K562 (cell line): ENCODE results near the gene NUTM1. TPM values are rescaled to one million over a fixed set of nuclear protein-coding genes. Genes with fewer than 3 reads are reported as not detected.
A peak's percentile ranks its signal among the peaks of the same experiment; 100 is the strongest.

Experiments used
- ATAC-seq: fragments of 200-7000 bp; cut with Tn5 transposase; 3 replicates; pipeline ENCODE4 v1.9.1; 2020; ENCODE audit warnings: moderate library complexity
- BruUV-seq: library from RNA; stranded (reverse); fragments of 400-500 nt; replicated peaks from 2 replicates; lab custom pipeline; 2021; lab: Mats Ljungman, UMichigan
- CTCF ChIA-PET: fragments of 300-600 bp; formaldehyde crosslinking; extraction: SDS; loops from one replicate; lab custom pipeline; 2021; ENCODE audit warnings: low intra/inter-chr PET ratio; lab: Yijun Ruan, JAX
- POLR2A ChIA-PET: fragments of 300-600, 350-650 bp; sonication (Branson Sonifier 250); formaldehyde crosslinking; extraction: SDS; loops from one replicate; lab custom pipeline; 2021; ENCODE audit warnings: antibody characterized with exemption, inconsistent platforms; lab: Yijun Ruan, JAX
- DNase-seq, 4 experiments: peaks; one replicate each; pipeline versions ENCODE4 v3.0.0 to v3.0.0-alpha.2; 2011 to 2018; ENCODE audit warnings: low spot score in 3 of 4, mixed read lengths in 3 of 4; ENCODE audit errors: extremely low read depth in 1 of 4
- FAIRE-seq: peaks from 2 replicates; lab custom pipeline; 2011; peaks lifted over from hg19 to GRCh38; lab: Jason Lieb, UNC
- H2AFZ ChIP-seq: 2 replicates; pipeline ENCODE4 v1.6.0; 2011; ENCODE audit warnings: low read depth, low read length, control low read depth, inconsistent platforms
- H3K27ac ChIP-seq: fragments of 200-600 bp; 3 replicates; pipeline ENCODE4 v1.8.0; 2011; ENCODE audit warnings: low read depth, mild to moderate bottlenecking, control low read depth, inconsistent platforms, low read length, moderate library complexity, mixed read lengths; ENCODE audit errors: extremely low read depth
- H3K27me3 ChIP-seq, 2 experiments: fragments of 300-600 bp in 1 of 2; 2 replicates in 1 of 2; 3 replicates in 1 of 2; pipeline versions ENCODE4 v1.6.0 to v1.8.0; 2011; ENCODE audit warnings: inconsistent platforms in 2 of 2, low read length in 2 of 2, mild to moderate bottlenecking in 1 of 2, mixed read lengths in 1 of 2, moderate library complexity in 1 of 2; ENCODE audit not compliant: control insufficient read depth in 2 of 2, insufficient read depth in 2 of 2
- H3K36me3 ChIP-seq: fragments of 300-600 bp; 3 replicates; pipeline ENCODE4 v1.8.0; 2011; ENCODE audit warnings: mild to moderate bottlenecking, low read length, inconsistent platforms; ENCODE audit not compliant: control insufficient read depth, insufficient read depth
- H3K4me1 ChIP-seq, 2 experiments: fragments of 200-600 bp in 1 of 2; replicated peaks in 1 of 2; 2 replicates in 1 of 2; 3 replicates in 1 of 2; pipeline versions ENCODE4 v1.5.1 to v1.8.0; 2011; ENCODE audit warnings: inconsistent platforms in 2 of 2, low read length in 2 of 2, mild to moderate bottlenecking in 1 of 2, mixed read lengths in 1 of 2, moderate library complexity in 1 of 2; ENCODE audit not compliant: control insufficient read depth in 2 of 2, insufficient read depth in 2 of 2
- H3K4me2 ChIP-seq: 2 replicates; pipeline ENCODE4 v1.6.1; 2011; ENCODE audit warnings: low read length, control low read depth, inconsistent platforms, mixed read lengths; ENCODE audit not compliant: insufficient read depth
- H3K4me3 ChIP-seq: fragments of 200-600 bp; sonication (generic), shearing (Covaris generic); 2 replicates; pipeline ENCODE4 v1.5.1; 2016; ENCODE audit warnings: control low read depth, inconsistent platforms
- H3K79me2 ChIP-seq: fragments of 200-600 bp; 3 replicates; pipeline ENCODE4 v1.8.0; 2011; ENCODE audit warnings: low read length, inconsistent platforms; ENCODE audit not compliant: control insufficient read depth, insufficient read depth
- H3K9ac ChIP-seq, 2 experiments: 2 replicates each; pipeline versions ENCODE4 v1.6.0 to v1.6.1; 2011; ENCODE audit warnings: low read depth in 2 of 2, low read length in 2 of 2, control low read depth in 1 of 2, inconsistent platforms in 1 of 2, mild to moderate bottlenecking in 1 of 2, mixed read lengths in 1 of 2; ENCODE audit not compliant: insufficient read depth in 1 of 2
- H3K9me1 ChIP-seq: one replicate; pipeline ENCODE4 v1.6.0; 2011; ENCODE audit warnings: inconsistent platforms, mild to moderate bottlenecking, low read length, moderate library complexity; ENCODE audit not compliant: control insufficient read depth, insufficient read depth
- H3K9me3 ChIP-seq: replicated peaks from 2 replicates; pipeline ENCODE4 v1.5.1; 2011; ENCODE audit warnings: low read depth, low read length, inconsistent platforms; ENCODE audit not compliant: control insufficient read depth, insufficient read depth
- H4K20me1 ChIP-seq: replicated peaks from 2 replicates; pipeline ENCODE4 v1.6.1; 2011; ENCODE audit warnings: low read length, inconsistent platforms, mixed read lengths; ENCODE audit not compliant: control insufficient read depth, insufficient read depth
- EP400 ChIP-seq: fragments of 450-650 bp; IDR thresholded peaks from 2 replicates; pipeline ENCODE4 v1.6.1; 2017; ENCODE audit warnings: antibody characterized with exemption, mild to moderate bottlenecking, moderate library complexity
- FOSL1 ChIP-seq: fragments of 200-800 bp; sonication (Bioruptor generic); conservative IDR thresholded peaks from 2 replicates; pipeline ENCODE4 v1.6.1; 2016; ENCODE audit warnings: missing genetic modification characterization, missing compliant biosample characterization
- HEY1 ChIP-seq: fragments of 250-450 bp; sonication (Bioruptor Pico); IDR thresholded peaks from 2 replicates; pipeline ENCODE4 v1.5.0; 2020; ENCODE audit warnings: mild to moderate bottlenecking, moderate library complexity, borderline replicate concordance
- HSF4 ChIP-seq: fragments of 250-450 bp; sonication (Bioruptor Pico); IDR thresholded peaks from 2 replicates; pipeline ENCODE4 v2.1.2; 2022; ENCODE audit warnings: mild to moderate bottlenecking, moderate library complexity, borderline replicate concordance
- MXI1 ChIP-seq: IDR thresholded peaks from 2 replicates; pipeline ENCODE4 v1.6.1; 2011; ENCODE audit warnings: low read depth, mild to moderate bottlenecking, improper control_type of control experiment, low read length
- TAL1 ChIP-seq: fragments of 450-650 bp; IDR thresholded peaks from 2 replicates; pipeline ENCODE4 v1.6.1; 2016; ENCODE audit warnings: mild to moderate bottlenecking
- USF1 ChIP-seq: sonication (generic); formaldehyde crosslinking; IDR thresholded peaks from 2 replicates; pipeline ENCODE4 v1.9.0; 2022; ENCODE audit warnings: mild to moderate bottlenecking, missing genetic modification reagents
- WGBS: fragments of 100-300 bp; shearing (Covaris generic); methylation state at CpG from one replicate; pipeline ENCODE4 v1.1.6; 2016; ENCODE audit warnings: low coverage, mixed read lengths; ENCODE audit not compliant: insufficient coverage; ENCODE audit errors: missing lambda C conversion rate; 5-methylcytosine and 5-hydroxymethylcytosine counted together
- in situ Hi-C: fragments of 300-500 bp; cut with MboI; formaldehyde crosslinking; loops from 4 replicates; pipeline ENCODE4 v1.15.0; 2018; ENCODE audit warnings: inconsistent platforms, mixed read lengths
- intact Hi-C: fragments of 100-400 bp; cut with micrococcal nuclease; formaldehyde crosslinking; loops from 2 replicates; pipeline ENCODE4 v1.14.2; 2022
- polyA plus RNA-seq, 8 experiments: library from polyadenylated mRNA; depleted of rRNA in 4 of 8; stranded (reverse) in 5 of 8; unstranded in 3 of 8; fragments of >200 nt; fragmentation: Nextera tagmentation in 2 of 8; fragmentation: Illumina TruSeq in 1 of 8; extraction: Ambion mirVana in 2 of 8; extraction: Trizol in 1 of 8; gene quantifications; 2 replicates each; pipeline versions ENCODE4 v1.2.1 to v1.2.3, GENCODE V29; 2011 to 2014; ENCODE audit warnings: inconsistent platforms in 1 of 8, missing spikeins in 1 of 8
- total RNA-seq, 7 experiments: library from RNA; depleted of rRNA in 6 of 7; stranded (reverse); fragments of >200 nt in 6 of 7; fragmentation: Illumina TruSeq in 2 of 7; extraction: Trizol in 2 of 7; gene quantifications; 2 replicates each; pipeline versions ENCODE4 v1.2.1 to v1.2.3, GENCODE V29; 2011 to 2021; ENCODE audit warnings: low replicate concordance in 1 of 7

The NUTM1 gene
- total and polyA plus RNA-seq, 9 of the 15 experiments (the other 6 are each of a cell fraction or from before 2014, with no cell fraction given), result 0.01 to 0.05 (median 0.04) TPM; not detected in 4

- TF ChIP-seq USF1 (CRISPR knock-in tag) (no peak), HEY1 (CRISPR knock-in tag) (no peak), HSF4 (CRISPR knock-in tag) (no peak), MXI1 (no peak), TAL1 (no peak)
These were observed 8.4 kb upstream of the NUTM1 start (continued) for GRCh38 chr15:34334672-34335071.

GRCh38 chr15:34335176-34336032, 7.7 kb upstream of the NUTM1 start:
- Histone ChIP-seq H3K9me3 (no peaks in the 10 kb centered on the region), H2AFZ (peak overlapping the region; percentile 48), H3K27ac (no peak overlapping the region; the same call in 2 of the 3 replicates), H3K9me1 (no peaks in the 10 kb centered on the region), H3K79me2 (peaks cover 4% of the 10 kb centered on the region; the same call in 2 of the 3 replicates), H3K9ac (peak overlapping the region in 1 of 2 experiments; percentile 33; a peak in 1 of 4 replicates), H3K4me3 (no peak overlapping the region), H4K20me1 (no peaks in the 10 kb centered on the region), H3K4me1 (peaks cover 39 to 44% of the 10 kb centered on the region in 2 experiments)
- BruUV-seq, result no TSS peak
- ATAC-seq (no peak), FAIRE-seq (peak; percentile 29)
- ChIA-PET CTCF (no interaction called here), POLR2A (interaction anchor here (1.5 kb wide), 1 partner anchor 10 kb away, joined by 4 read pairs; no protein-coding TSS in a partner anchor)
- intact Hi-C loops (loop anchor here (5.0 kb wide), 1 partner anchor 93 kb away; no protein-coding TSS in a partner anchor), in situ Hi-C loops (no loop called here)
- WGBS, result 43% methylated on average over 3 of the region's 3 CpGs
- TF ChIP-seq EP400, result no peak
- TF ChIP-seq FOSL1 (tag), result peak; percentile 16; the same call in 1 of the 2 replicates
- TF ChIP-seq, all 486 proteins: peak for 1
- H3K36me3 ChIP-seq, result peaks cover 18% of the 10 kb centered on the region; the same call in 2 of the 3 replicates
- H3K4me2 ChIP-seq, result peak overlapping the region; percentile 36
- H3K27me3 ChIP-seq, result no peaks in the 10 kb centered on the region
- DNase-seq, result no peak
